Thyroid gland (tissue), 4 donors: Measurements from ENCODE around the gene TRIM26.

Experiments used
- POLR2A ChIP-seq, 2 donors: fragments of 450-650 bp; IDR thresholded peaks; one replicate each; pipeline ENCODE4 v1.6.1; 2017; ENCODE audit warnings: antibody characterized with exemption in 2 of 2, mild to moderate bottlenecking in 2 of 2, moderate library complexity in 1 of 2
- TF ChIP-seq, protein P1 (sequence below), 6 experiments: fragments of 200-600 bp in 3 of 6; fragments of 450-650 bp in 3 of 6; sonication (generic) in 3 of 6; IDR thresholded peaks; one replicate each; pipeline ENCODE4 v1.5.1; 2016 to 2019; ENCODE audit warnings: antibody characterized with exemption in 6 of 6, mild to moderate bottlenecking in 2 of 6, inconsistent platforms in 1 of 6, moderate library complexity in 1 of 6

DNA sequence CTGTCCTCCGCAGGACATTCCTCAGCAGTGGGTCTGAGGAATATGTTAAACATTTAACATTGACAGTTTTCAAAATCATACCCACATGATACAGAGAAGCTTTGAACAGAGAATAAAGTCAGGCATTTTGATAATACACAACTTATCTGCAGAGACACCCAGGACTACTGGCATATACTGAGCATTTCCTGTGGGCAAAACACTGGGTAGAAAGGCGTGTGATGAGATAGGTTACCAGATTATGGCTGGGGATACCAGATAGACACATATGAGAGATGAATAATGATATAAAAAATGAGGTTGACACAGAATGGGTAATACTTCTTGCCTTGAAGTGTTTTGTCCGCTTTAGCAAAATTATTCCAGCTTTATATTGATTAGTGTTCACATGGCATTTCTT, 31.4 kb upstream of the TRIM26 start:
- TF ChIP-seq POLR2A (IDR thresholded peaks at IDR 0.05): no peak
- TF ChIP-seq, protein P1, sequence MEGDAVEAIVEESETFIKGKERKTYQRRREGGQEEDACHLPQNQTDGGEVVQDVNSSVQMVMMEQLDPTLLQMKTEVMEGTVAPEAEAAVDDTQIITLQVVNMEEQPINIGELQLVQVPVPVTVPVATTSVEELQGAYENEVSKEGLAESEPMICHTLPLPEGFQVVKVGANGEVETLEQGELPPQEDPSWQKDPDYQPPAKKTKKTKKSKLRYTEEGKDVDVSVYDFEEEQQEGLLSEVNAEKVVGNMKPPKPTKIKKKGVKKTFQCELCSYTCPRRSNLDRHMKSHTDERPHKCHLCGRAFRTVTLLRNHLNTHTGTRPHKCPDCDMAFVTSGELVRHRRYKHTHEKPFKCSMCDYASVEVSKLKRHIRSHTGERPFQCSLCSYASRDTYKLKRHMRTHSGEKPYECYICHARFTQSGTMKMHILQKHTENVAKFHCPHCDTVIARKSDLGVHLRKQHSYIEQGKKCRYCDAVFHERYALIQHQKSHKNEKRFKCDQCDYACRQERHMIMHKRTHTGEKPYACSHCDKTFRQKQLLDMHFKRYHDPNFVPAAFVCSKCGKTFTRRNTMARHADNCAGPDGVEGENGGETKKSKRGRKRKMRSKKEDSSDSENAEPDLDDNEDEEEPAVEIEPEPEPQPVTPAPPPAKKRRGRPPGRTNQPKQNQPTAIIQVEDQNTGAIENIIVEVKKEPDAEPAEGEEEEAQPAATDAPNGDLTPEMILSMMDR (IDR thresholded peaks at IDR 0.05): no peak
